ENCODE results near the gene BMPR1A.

BMPR1A gene

GRCh38 chr10:86798611-86799010, 42.2 kb downstream of the BMPR1A start:
- H3K4me3 ChIP-seq (replicated peaks; ENCODE audit: low read depth, low read length) = no peak overlapping the region
- no peak for DNase-seq (ENCODE audit: extremely low read depth, low read depth)
- TF ChIP-seq CTCF (IDR thresholded peaks at IDR 0.05; ENCODE audit: low read depth, low read length, missing control alignments) = no peak

- no peak for DNase-seq (ENCODE audit: extremely low read depth, low read depth)
- no peak overlapping the region for H3K4me3 ChIP-seq (replicated peaks; ENCODE audit: low read depth, low read length)
- TF ChIP-seq CTCF (IDR thresholded peaks at IDR 0.05; ENCODE audit: low read depth, low read length, missing control alignments) = no peak
Observed at GRCh38 chr10:86799188-86799845, 42.9 kb downstream of the BMPR1A start.

- TF ChIP-seq CTCF (IDR thresholded peaks at IDR 0.05; ENCODE audit: low read depth, low read length, missing control alignments) = no peak
- no peak for DNase-seq (ENCODE audit: extremely low read depth, low read depth)
- no peak overlapping the region for H3K4me3 ChIP-seq (replicated peaks; ENCODE audit: low read depth, low read length)
Observed at GRCh38 chr10:86801995-86802394, 45.6 kb downstream of the BMPR1A start.

GRCh38 chr10:86802473-86803108, 46.2 kb downstream of the BMPR1A start:
- TF ChIP-seq CTCF (IDR thresholded peaks at IDR 0.05; ENCODE audit: low read depth, low read length, missing control alignments) = no peak
- no peak overlapping the region for H3K4me3 ChIP-seq (replicated peaks; ENCODE audit: low read depth, low read length)
- DNase-seq (ENCODE audit: extremely low read depth, low read depth) = no peak

- no peak overlapping the region for H3K4me3 ChIP-seq (replicated peaks; ENCODE audit: low read depth, low read length)
- no peak for DNase-seq (ENCODE audit: extremely low read depth, low read depth)
- no peak for TF ChIP-seq CTCF (IDR thresholded peaks at IDR 0.05; ENCODE audit: low read depth, low read length, missing control alignments)
Observed at GRCh38 chr10:86803156-86803555, 46.7 kb downstream of the BMPR1A start.

GRCh38 chr10:86804805-86805204, 48.4 kb downstream of the BMPR1A start:
- DNase-seq (ENCODE audit: extremely low read depth, low read depth) = no peak
- TF ChIP-seq CTCF (IDR thresholded peaks at IDR 0.05; ENCODE audit: low read depth, low read length, missing control alignments) = no peak
- H3K4me3 ChIP-seq (replicated peaks; ENCODE audit: low read depth, low read length) = no peak overlapping the region
